NCI-H526 (cell line): Measurements from ENCODE around the gene PLBD1.

ENCODE experiments used
- DNase-seq, 2 experiments: peaks; one replicate each; lab custom pipeline; 2025; lab: John Stamatoyannopoulos, UW

PLBD1 gene, protein sequence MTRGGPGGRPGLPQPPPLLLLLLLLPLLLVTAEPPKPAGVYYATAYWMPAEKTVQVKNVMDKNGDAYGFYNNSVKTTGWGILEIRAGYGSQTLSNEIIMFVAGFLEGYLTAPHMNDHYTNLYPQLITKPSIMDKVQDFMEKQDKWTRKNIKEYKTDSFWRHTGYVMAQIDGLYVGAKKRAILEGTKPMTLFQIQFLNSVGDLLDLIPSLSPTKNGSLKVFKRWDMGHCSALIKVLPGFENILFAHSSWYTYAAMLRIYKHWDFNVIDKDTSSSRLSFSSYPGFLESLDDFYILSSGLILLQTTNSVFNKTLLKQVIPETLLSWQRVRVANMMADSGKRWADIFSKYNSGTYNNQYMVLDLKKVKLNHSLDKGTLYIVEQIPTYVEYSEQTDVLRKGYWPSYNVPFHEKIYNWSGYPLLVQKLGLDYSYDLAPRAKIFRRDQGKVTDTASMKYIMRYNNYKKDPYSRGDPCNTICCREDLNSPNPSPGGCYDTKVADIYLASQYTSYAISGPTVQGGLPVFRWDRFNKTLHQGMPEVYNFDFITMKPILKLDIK

DNA sequence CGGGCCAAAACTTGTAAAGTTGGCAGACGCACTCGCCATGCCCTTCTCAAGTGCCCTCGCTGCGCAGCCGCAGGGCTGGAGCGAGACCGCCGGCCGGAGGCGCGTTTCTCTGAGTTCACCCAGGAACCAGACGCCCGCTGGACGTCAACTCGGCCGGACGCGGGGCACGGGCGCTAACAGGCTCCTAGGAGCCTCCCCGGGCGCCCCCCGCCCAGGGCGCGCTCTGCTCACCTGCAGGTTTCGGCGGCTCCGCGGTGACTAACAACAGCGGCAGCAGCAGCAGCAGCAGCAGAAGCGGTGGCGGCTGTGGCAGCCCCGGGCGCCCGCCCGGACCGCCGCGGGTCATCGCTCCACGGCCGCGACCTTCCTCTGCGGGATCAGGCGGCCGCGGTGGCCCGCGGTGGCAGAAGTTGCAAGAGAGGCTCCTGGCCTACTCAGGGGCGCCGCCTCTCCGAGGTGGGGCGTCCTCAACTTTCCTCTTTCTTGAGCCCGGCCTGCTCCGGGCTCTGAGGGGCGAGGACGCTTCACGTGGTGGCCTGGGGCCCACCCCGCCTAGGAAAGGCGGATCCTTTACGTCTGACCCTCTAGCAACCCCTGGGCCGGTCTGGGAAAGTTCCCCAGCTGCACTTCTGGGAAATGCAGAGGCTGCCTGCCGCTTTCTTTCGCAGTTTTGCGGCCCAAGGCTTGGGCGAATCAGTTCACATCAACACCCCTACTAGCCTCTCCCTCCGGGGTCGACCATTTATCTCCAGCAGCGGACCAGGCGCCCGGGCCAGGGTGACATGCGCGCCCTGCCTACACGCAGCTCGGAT, at the start of gene PLBD1:
PLBD1 (minus strand) TSS at position 533 of the 812 bp plus-strand sequence; CDS start at position 346, 187 bp downstream.
- DNase-seq, result peak in 1 of 2 experiments; percentile 50

DNA sequence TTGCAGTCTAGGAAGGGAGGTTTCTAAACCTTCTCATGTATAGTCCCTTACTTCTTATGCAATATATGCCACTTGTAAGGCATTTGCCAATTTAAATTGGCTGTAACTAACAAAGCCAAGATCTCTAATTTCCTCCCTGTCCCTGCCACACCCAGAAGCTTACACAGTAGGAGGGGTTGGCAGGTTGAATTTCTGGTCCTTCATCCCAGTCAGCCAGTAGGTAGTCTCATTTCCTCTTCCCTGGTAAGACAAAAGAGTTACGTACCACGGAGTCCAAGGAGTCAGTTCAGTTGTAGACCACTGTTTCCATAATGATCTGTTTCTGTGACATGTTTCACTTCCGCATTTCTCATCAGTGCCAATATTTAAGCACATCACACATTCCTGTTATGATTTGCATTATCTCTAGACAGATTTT, 47.0 kb upstream of the PLBD1 start:
- no peak for DNase-seq

GRCh38 chr12:14613718-14614117, 46.0 kb upstream of the PLBD1 start:
- no peak for DNase-seq

DNA sequence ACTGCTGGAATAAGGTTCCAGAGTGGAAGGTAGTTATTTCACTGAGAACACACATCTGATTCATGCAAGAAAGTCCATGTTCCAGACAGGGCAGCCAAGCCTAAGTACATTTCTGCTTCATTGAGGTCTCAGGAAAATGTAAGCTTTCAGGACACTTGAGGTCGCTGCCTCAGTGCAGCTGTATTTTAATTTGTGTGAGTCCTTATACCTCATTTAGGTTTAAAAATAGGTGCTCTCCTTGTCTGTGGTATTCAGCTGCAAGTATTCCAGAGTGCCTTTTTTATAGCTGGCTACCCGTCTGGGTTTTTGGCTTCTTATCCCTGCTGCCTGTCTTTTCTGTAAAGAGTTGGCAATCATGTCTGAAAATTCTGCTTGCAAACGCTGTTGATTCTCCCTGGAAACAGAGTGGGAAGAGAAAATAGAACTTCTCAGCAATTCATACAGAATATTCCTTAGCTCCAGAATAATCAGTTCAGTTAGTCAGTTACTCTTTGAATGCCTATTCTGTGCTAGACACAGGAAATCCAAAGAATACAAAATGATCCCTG, 45.3 kb upstream of the PLBD1 start:
- DNase-seq, result peak in 1 of 2 experiments; percentile 7

DNA sequence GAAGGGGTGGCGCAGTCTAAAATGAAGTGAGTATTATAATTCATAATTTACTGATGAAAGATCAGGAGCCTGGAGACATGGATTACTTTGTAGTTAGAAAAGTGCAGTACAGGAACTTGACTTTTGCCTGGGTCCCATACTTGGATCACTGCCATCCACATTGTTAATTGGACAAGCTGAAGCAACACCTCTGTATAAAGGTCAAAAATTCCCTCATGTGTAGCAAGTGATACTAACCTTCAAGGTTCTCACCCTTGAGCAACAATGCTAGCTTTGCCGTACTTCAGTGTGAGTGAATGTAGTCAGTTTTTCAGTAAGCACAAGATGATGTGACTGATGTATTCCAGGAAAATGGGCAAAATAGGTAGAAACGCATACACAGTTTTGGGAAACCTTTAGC, 44.6 kb upstream of the PLBD1 start:
- DNase-seq, result no peak

DNA sequence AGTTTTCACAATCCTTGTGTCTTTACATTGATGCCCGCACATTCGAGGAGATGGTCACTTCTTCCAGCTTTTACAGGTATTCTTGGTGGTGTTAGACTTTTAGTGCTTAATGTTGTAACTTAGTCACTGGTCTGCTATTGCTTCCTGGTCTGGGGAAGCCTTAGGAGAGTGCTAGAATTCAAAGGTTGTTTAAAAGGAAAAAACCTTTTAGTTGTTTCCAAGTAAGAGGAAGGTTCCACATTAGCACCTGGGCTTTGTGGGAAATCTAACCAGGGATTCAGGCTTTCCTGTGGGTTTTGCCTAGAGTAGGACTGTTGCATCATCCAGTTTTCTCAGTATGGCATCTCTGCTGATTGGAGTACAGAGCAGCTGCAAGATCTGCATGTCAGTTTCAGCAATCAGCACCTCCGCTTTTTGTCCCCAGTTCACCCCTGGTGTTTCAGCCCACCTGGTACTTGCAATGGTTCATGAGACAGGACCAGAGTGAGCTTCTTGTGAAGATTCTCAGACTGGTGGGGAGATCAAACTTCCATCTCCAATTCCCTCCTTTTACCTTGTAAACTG, 44.0 kb upstream of the PLBD1 start:
- DNase-seq, result no peak

DNA sequence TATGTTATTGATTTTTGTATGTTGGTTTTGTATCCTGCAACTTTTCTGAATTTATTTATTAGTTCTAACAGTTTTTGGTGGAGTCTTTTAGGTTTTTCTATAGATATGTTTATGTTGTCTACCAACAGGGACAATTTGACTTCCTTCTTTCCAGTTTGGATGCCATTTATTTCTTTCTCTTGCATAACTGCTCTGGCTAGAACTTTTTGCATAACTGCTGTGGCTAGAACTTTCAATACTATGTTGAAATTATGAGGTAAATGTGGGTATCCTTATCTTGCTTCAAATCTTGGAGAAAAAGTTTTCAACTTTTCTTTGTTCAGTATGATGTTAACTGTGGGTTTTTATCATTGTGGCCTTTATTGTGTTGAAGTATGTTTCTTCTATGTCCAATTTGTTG, 39.9 kb upstream of the PLBD1 start:
- no peak for DNase-seq

DNA sequence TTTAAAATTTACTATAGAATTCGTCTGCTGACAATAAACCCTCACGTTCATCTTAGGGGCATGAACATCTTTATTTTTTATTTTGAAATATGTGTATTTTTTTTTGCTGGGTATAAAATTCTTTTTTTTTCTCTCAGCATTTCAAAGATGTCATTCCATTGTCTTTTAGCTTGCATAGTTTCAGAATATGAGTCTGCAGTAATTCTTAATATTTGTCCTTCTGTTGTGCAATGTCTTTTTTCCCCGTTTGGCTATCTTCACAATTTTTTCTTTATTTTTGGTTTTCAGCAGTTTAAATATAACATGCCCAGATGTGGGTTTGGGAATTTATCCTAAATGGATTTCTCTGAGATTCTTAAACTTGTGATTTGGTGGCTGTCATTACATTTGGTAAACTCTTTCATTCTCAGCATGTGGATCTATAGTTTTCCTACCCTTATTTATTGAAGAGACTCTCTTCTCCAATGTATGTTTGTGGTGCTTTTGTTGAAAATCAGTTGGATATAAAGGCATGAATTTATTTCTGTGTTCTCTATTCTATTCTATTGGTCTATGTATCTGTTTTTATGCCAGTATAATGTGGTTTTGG, 37.8 kb upstream of the PLBD1 start:
- no peak for DNase-seq

DNA sequence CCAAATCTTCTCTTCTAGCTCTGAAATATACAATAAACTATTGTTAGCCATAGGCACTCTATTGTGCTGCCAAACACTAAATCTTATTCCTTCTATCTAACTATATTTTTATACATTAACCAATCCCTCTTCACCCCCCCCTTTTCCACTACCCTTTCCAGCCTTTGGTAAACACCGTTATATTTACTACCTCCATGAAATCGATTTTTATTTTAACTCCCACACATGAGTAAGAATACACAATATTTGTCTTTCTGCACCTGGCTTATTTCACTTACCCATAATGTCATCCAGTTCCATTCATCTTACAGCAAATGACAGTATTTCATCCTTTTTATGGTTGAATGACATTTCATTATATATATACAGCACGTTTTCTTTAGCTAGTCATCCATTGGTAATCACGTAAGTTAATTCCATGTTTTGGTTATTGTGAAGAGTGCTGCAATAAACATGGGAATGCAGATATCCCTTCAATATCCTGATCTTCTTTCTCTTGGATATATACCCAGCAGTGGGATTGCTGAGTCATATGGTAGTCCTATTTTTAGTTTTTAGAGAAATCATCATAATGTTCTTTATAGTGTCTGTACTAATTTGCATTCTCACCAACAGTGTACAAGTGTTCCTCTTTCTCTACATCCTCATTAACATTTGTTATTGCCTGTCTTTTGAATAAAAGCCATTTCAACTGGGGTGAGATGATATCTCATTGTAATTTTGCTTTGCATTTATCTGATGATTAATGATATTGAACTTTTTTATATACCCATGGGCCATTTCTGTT, 34.2 kb upstream of the PLBD1 start:
- DNase-seq, result peak; percentile 80 to 92

GRCh38 chr12:14597480-14597879, 29.8 kb upstream of the PLBD1 start:
- DNase-seq, result no peak

- DNase-seq, result peak; percentile 19 to 24
Measured at GRCh38 chr12:14591719-14592118, 24.0 kb upstream of the PLBD1 start.

DNA sequence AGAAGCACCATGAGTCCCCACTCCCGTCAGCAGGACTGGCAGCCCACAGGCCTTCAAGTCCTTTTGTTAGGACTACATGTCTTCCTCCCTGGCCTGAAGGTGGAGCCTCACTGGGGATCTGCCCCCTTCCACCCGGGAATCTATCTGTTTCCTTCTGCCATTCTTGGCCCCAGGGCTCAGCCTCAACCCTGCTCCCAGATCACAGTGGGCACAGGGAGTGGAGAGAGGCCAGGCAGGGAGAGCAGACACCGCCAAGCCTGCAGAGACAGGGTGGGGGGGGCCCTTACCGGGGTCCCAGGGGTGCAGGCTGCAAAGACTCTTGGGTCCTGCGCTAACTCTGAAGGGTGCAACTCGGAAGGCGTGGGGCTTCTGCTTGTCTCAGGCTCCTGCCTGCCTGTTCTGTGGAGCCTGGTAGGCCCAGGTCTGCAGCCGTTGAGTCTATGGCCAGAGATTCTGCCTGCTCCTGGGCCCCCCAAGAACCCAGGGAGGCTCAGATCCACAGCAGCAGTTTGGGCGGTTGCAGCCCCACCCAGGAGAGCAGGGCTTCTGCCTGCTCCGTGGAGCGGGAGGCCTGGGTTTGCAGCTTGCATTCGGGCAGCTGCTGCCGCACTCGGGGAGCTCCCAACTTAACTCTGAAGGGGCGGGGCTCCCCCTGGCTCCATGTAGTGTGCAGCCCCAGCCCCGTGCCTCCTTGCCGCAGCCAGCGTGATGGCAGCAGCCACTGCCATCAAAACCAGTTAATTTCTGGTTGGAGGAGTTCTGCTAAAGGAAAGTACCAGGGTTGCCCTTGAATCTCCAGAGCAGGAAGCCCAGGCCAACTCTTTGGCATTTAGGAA, 21.7 kb upstream of the PLBD1 start:
- no peak for DNase-seq

DNA sequence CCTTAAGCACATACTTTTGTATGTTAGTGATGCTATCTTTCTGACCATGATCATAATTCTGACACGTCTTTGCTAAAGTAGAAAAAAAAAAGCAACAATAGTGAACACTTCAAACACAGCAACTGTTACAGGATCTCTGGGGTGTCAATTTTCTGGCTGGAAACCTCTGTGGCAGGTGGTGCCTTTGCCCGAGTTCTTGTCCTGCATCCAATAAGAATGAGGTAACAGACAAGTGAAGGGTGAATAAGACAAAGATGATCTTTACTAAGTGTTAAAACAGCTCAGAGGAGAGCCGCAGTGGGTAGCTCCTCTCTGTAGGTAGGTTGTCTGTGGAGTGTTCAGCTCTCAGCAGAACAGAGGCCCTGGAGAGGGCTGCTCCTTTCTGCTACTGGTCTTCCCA, 20.9 kb upstream of the PLBD1 start:
- no peak for DNase-seq

- no peak for DNase-seq
Measured at GRCh38 chr12:14578646-14579045, 11.0 kb upstream of the PLBD1 start.

DNA sequence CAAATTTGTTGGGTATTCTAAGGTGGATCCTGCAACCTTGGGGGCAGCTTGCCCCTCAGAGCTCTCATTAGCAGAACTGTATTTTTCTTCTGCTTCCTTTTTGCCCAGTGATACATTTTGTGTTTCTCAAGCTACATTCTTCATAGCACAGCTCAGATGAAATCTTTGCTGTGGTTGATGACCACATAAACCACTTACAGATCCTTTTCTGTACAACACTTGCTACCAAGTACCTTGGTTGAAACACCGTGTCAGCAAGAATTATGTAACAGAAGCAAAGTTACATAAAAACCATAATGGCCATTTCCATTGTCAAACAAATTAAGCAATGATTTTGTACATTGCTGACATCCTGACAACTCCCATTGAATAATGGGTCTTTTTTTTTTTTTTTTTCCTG, 9.7 kb upstream of the PLBD1 start:
- no peak for DNase-seq

DNA sequence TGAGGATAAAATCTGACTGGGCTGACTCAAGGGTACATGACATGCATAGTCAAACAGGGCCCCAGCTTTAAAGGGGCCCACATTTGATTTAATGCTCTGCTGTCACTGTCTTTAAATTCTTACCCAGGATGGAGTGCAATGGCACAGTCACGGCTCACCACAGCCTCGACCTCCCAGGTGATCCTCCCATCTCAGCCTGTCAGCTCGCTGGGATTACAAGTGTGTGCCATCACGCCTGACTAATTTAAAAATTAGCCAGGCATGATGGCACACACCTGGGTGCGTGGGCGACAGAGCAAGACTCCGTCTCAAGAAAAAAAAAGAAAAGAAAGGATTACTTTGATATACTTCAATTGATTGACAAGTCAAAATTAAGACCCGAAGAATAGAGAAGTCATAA, 9.2 kb upstream of the PLBD1 start:
- no peak for DNase-seq

DNA sequence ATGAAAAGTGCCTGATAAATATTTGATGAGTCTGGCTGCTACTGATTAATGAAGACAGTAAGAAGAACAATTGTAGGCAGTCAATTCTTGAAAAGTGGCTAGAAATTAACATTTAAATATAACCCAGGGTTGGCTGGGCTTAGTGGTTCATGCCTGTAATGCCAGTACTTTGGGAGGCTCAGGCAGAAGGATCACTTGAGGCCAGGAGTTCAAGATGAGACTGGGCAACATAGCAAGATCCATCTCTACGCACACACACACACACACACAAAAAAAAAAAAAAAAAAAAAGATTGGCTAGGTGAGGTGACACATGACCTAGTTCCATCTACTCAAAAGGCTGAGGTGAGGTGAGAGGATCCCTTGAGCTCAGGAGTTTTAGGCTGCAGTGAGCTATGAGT, 7.9 kb upstream of the PLBD1 start:
- no peak for DNase-seq

- no peak for DNase-seq
Measured at GRCh38 chr12:14573118-14573517, 5.4 kb upstream of the PLBD1 start.

- peak in 1 of 2 experiments; percentile 8 for DNase-seq
Measured at GRCh38 chr12:14572401-14572800, 4.7 kb upstream of the PLBD1 start.

DNA sequence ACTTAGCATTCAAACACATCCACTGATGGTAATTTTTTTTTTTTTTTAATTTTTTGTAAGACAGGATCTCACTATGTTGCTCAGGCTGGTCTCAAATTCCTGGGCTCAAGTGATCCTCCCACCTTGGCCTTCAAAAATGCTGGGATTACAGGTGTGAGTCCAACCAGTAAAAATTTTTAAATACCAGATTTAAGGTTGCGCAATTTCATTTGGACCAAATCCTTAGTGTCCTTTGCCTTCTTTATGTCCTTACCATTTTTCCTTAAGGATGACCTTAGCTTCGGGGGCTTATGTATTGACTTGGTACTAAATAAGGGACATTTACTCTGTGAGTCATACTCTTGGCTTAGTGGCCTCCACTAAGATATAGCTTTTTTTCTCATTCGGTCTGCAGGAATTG, 4.1 kb upstream of the PLBD1 start:
- DNase-seq, result no peak
